HTR-8/SVneo (cell line): ENCODE data around the gene LRIG2.

Experiments
- DNase-seq: peaks from one replicate; pipeline ENCODE4 v3.0.0; 2011; ENCODE audit warnings: low spot score, mixed read lengths; ENCODE audit not compliant: insufficient read length
- FAIRE-seq: peaks from 2 replicates; lab custom pipeline; 2011; peaks lifted over from hg19 to GRCh38; lab: Jason Lieb, UNC

LRIG2 gene

DNA sequence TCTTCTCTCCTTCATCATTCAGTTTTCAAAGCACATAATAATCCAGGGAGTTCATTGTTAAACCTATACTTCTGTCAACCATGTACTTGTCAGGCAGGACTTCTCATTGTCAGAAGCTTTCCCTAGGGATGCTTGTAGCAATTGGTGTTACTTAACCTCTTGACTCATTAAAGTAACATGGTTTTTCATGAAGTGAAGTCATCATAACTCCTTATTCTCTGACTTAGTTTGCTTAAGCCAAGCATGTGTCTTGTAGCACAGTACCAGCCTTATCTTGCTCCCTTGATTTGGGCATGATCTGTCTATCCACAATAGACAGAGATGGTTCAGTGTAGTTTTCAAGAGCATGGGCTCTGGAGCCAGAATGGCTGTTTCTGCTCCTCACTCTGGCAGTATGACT is 45.3 kb downstream of the LRIG2 start:
- no peak for FAIRE-seq
- DNase-seq, result no peak

DNA sequence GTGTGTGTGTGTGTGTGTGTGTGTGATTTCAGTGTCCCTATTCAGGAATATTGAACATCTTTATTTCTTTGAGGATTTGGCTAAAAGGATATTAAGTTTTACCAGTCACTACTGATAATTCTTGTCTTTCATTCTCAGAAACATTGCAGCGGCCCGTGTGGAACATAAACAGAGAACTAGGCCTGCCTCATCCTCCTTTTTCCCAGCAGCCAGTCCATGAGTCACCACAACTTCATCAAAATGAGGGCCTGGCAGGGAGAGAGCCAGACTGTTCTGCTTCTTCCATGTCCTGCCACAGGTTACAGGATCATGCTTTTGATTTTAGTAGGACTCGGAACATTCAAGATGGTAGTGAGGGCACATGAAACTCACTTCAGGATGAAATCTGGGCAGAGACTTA is 50.7 kb downstream of the LRIG2 start:
- FAIRE-seq (no peak), DNase-seq (no peak)

DNA sequence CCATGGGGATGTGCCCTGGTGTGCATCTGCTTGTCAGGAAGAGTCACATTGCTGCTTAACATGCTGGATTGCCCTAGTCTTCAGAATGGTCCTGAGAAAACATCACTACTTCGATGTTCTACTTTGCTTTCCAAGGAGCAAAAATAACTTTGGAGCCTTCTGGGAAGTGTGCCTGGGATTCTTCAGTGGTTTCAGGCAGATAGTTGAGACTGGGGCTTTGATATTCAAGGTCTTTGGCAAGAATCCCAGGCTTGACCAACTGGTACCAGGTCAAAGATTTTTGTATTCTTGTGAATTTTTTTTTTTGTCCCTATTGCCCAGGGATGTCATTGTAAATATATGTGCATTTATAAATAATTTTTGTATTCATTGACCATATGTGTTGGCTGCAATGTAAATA is 51.4 kb downstream of the LRIG2 start:
- FAIRE-seq (no peak), DNase-seq (no peak)

DNA sequence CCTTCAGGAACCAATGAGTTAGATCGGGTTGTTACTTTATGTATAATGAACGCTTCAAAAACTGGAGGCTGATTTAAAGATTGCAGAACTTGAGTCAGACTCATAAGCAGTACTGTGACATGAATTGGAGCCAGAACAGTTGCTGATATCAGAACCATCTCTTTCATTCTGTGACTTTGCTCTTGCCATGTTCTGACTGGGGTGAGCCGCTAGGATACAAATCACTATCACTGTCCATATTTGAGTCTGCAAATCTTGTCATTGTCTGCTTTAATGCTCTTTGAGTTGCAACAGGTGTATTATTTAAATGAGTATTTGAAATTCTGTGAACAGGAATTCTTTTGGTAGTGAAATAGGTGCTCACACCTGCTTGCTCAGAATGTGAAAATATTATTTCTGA is 52.5 kb downstream of the LRIG2 start:
- DNase-seq, result no peak
- no peak for FAIRE-seq

DNA sequence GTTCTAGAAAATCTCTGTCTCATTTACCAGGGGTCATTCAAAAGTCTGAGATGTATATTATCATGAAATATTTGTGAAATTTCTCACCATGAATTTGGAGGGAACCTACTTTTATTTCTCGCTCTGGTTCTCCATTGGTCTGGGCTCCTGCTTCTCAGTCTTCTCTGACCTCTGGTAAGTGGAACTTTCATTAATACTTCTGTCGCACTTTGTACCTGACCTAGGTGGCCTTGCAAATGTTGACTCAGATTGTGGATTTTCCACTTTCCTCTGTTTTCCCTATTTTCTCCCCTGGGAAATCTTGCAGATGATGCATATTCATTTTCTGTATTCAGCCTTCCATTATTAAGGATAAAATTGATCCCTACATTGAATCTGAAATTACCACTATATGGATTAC is 53.2 kb downstream of the LRIG2 start:
- DNase-seq, result no peak
- FAIRE-seq, result no peak

DNA sequence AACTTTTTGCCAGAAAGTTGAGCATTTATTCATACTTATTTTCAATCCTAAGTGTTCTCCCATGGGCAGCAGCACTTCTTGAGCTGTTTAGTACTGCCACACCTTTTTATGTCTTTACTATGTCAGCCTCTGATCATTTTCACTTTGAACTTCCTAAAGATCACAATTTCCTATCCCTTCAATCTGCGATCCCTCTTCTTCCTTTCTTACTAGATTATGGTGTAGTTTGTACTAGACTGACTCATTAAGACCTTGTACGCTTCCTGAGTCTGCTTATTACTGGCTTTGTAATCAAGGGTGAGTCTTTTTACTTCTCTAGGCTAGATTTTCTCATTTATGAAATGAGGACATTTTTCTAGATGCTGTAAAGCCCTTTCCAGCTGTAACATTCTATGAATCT is 55.1 kb downstream of the LRIG2 start:
- no peak for FAIRE-seq

DNA sequence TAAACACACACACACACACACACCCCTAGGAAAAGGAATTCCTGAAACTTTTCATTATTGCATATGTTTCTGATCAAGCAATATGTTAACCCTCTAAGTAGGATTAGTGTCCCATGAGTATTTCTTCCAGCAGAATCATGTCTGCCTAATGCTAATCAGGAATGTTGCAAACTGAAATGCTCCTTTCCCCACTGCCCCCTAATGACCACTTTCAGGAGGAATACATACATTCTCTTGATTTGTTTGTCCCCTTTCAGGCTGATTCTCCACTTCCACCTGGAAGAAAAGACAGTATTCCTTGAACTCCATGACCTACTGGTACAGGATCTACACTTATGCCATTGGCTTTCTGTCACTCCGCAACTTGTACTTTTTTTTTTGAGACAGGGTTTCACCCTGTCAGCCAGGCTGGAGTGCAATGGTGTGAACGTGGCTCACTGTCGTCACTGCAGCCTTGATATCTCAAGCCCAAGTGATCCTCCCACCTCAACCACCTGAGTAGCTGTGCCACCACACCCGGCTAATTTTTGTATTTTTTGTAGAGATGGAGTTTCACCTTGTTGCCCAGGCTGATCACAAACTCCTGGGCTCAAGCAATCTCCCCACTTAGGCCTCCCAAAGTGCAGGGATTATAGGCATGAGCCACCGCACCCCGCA is 56.7 kb downstream of the LRIG2 start:
- FAIRE-seq (no peak), DNase-seq (no peak)

More for the DNA sequence above, 55.1 kb downstream of the LRIG2 start:
- DNase-seq, result no peak

DNA sequence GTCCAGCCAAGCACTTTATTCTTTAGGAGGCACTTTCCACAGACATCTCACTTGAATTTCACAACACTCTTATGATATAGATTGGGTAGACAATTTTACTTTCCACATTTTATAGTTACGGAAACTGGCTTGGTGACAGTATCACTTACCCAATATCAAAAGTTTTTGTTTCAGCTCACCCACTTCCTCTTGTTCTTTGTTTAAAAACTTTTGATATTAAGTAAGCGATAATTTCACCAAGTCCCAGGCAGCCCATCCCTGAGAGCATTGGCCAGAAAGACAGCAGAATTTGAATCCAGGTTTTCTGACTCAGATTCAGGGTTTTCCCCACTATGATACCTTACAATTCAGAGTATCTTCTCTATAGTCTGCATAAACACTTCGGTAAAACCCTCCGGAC is 60.0 kb downstream of the LRIG2 start:
- DNase-seq, result no peak
- FAIRE-seq, result no peak

DNA sequence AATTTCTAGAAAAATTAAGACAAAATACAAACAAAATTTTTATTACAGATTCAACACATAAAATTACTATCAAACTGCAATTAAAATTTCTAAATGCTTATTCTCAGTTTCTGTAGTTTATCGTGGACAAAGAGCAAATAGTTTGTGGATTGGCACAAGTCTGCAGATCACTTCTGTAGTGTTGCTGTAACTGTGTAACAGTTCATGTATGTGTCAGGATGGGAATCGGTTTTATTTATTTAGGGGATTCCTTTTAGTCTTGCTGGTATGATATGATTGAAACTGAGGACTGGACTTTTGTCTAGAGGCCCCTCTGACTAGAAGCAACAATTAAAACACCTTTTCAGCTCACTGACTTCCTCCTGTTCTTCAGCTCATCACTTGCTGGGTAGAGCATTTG is 60.8 kb downstream of the LRIG2 start:
- FAIRE-seq, result no peak

DNA sequence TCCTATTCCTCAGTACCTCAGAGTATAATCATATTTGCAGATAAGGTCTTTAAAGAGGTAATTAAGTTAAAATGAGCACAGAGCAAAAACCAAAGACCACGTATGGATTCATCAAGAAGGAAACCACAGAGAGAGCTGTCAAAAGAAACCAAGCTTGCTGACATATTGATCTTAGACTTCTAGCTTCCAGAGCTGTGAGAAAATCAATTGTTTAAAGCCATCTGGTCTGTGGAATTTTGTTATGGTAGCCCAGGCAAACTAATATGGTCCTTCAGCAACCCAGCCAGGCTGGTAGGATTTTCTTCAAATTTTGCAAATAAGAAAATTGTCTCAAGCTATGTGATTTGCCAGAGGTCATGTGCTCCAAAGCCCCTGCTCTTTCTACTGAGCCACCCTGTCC is 62.5 kb downstream of the LRIG2 start:
- DNase-seq (no peak), FAIRE-seq (no peak)

More for the DNA sequence above, 60.8 kb downstream of the LRIG2 start:
- DNase-seq, result no peak

DNA sequence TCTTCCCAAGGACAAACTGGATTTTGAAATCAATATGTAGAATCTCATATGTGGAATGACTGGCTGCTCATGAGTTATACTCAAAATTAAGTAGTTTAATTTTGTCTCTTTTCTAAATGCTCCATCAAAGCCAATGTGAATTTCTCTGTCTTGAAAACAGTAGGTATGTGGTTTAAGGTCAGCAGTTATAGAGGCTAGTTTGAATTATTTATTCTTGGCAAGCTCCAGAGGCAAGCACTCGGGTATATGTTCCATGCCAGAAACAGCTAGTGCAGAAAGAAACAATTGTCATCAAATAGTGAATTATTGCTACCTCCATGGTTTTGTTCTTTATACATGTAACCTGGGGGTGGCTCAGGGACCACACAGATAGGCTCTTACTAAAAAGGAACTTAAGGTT is 63.5 kb downstream of the LRIG2 start:
- FAIRE-seq (no peak), DNase-seq (no peak)

DNA sequence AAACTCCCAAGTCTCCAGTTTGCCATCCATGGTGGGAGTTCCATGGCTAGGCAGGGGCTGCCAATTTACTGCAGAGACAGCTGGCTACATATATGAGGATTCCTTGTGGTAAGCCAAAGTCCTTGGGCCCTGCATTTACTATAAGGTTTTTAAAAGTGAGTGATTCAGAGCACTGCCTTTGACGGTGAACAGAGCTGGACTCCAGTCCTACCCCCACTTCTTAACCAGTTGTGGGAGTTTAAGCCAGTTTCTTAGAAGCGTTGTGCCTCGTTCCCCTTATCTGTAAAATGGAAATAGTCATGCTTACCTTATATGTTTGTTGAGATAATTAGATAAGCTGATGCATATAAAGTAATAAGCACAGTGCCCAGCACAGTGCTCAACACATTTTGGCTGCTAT is 64.6 kb downstream of the LRIG2 start:
- DNase-seq, result no peak

DNA sequence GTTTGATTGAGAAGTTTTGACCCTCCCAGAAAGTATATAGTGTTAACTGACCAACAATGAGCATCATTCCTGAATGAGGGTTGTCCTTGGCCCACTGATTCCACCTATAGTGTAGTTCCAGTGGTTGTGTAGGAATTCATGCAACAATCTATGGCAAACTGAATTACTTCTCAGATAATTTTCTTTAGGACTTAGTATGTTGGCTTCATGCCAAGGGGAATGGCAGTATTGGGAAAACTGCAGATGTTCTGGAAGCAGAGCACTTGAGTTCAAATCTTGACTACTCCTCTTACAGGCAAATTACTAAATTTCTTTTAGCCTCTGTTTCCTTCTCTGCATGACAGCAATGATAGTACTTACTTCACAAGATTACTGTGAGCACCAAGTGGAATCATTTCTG is 65.8 kb downstream of the LRIG2 start:
- no peak for DNase-seq
- FAIRE-seq, result no peak

More for the DNA sequence above, 64.6 kb downstream of the LRIG2 start:
- no peak for FAIRE-seq

DNA sequence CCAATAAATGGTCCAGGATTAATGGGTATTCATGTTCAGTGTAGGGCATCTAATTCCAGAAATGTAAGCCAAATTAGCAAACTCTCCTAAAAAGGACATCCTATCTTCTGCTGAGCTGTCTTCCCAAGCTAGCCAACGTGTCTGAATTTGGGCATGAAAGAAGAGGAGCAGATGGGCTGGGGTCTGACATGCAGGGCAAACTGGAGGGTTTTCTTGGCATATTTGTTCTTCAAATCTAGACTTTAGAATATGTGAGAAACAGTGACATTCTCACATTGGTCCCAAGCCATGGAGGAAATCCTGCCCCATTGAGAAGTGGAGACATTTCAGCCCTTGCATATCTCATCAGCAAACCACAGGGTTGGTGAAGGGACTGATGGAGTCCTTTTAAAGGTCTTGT is 67.2 kb downstream of the LRIG2 start:
- DNase-seq, result no peak
- FAIRE-seq, result no peak

DNA sequence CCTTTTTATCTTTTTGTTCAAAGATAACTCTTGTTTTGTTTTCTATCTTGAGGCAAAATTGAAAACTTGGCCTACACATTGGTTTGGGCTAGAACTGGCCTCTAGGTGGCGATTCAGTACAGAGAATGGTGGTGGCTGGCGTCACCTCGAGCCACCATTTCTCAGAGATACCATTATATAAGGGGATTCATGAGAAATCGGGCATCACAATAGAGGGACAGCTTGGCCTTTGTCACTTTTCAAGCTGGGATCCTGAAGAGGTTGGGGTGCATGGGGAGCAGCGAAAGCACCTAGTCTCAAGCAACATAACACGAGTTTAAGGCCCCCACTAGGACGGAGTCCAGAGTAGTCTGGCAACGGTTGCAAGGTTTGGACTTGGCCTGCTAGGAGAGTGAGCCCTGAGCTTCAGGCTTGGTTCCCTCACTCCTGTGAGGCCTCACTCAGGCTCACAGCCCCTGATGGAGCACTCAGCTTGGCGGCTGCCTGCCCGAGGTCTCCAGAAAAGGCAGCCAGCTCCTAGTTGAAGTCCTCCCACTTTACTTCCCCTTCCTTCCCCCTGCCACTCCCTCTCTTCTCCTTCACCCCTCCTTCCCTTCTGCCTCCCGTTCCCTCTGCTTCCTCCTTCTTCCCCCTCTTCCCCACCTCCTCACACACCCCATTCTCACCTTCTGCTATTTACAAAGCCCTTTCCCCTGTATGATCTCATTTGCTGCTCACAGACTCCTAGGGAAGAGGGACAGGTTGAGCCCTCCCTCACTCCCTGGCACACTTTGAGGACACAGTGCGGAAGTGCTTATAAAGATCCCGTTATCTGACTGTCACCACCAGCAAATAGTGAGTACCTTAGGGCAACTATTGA is 67.8 kb downstream of the LRIG2 start:
- DNase-seq (peak; percentile 63), FAIRE-seq (no peak)

DNA sequence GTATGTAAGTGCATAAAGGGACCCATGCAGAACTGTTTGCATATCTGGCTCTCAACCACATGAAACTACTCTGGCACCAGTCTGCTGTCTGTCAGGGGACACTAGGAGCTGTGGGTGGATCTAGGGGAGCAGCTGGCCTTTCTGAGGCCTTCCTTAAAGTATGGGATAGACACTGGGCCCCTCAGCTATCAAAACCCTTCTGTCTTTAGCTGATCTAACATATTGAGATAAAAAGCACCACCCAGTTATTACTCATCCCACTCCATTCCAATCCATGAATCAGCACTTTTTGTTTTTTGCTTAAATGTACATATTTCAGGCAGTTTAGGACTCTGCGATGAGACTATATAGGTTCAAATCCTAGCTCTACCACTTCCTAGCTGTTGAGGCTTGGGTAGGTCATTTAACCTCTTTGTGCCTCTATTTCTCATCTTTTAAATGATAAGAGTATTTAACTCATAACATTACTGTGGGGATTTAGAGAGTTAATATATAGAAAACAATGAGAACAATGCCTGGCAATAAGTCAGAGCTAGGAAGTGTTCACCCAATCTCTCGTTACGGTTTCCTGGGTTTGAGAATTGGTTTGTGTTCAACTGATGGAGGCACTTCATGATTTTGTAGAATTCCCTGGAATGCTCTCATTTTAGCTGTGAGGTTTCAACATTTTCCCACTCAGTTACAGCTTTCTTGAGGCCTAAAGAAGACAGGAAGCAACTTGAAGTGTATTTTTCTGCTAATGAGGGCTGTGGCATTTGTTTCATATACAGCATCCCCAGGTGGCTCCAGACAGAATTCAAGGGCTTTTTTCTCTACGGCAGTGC is 68.9 kb downstream of the LRIG2 start:
- FAIRE-seq, result no peak

DNA sequence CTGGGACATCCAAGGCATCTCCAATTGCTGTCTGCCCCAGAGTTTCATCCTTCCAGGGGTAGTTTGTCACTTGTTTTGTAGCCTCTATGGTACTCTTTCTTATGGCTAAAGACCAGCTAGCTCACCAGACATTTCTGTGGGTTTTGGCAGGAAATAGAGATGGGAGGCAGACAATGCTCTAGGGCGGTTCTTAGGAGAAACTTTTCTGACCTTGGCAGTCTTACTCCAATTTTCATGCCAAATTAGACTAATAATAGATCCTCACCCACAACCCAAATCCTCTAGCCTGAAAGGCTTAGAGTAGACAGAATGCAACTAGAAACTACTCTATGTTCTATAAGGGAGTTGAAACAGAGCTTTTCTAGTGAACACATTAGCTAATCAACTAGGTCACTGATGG is 69.8 kb downstream of the LRIG2 start:
- DNase-seq (no peak), FAIRE-seq (no peak)

More for the DNA sequence above, 68.9 kb downstream of the LRIG2 start:
- DNase-seq, result no peak

DNA sequence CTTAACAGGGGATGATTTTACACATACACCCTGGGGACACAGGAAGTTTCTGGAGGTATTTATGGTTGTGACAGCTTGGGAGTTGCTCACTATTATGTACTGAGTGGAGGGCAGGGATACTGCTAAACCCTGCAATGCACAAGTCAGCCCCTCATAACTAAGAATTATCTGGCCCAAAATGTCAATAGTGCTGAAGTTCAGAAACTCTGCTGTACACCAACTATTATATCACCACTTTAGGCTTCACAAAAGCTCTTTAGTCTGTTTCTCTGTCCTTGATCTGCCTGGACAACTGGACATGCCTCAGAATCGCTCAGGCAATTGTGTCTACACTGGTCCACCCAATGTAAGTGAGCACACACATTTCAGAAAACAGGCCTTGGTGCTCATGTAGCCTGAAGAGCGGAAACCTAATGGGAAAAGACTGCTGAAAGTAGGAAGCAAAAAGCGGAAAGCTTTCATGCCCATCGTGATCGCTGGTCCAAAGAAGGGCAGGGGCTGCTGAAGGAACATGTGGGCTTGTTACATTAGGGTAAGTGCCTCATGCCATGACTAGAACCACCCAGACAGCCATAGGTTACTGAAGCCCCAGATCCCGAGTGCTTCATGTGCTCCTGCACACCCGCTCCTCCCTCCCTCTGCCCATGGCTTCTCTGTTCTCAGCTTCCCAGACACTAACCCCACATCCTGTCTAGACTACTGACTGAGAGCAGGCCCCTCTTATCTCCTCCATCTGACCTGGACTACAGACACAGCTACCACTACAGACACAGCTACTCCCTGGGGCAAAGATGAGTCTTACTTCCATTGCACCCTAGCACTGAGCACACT is 73.5 kb downstream of the LRIG2 start:
- FAIRE-seq (no peak), DNase-seq (no peak)

DNA sequence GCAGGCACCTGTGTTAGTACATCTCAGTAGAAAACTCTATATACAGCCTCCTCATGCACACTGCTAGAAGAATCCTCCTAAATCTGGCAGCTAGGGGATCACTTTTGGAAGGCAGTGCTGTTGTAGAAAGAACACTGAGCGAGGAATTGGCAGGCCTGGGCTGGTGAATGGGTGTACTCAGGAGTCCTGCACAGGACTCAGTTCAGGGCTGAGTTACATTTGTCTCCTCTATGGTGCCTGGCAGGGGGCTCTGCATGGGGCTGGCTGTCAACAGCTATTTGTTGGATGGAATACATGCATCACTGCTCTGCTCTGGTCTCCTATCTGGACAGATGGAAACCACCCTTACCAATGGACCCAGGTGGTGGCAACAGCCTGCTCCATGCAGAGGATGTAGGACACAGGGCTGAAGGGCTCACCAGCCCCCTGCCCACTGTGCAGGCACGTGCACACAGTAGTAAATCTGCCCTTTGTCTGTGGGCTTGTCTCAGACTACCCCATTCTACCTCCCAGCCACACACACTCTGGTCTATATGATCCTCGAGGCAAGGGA is 74.2 kb downstream of the LRIG2 start:
- DNase-seq, result no peak
- FAIRE-seq, result no peak

DNA sequence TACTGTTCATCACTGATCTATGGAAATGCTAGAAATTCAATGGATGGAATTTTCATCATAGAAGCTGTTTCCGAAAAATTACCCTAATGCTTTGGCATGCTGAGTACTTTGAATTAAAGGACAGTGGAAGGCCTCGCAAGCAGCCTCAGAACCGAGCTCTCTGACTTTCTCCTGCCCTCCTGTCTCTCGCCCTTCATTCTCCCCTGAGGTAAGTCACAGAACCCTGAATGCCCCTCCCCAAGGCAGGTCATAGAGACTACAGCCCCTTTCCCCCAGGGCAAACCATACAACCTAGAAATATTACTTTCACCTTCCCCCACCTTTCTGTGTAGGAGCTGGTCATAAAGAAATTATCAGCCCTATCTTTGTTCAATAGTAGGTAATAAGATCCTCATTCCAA is 74.8 kb downstream of the LRIG2 start:
- FAIRE-seq, result no peak
- DNase-seq, result no peak
